Stimulated activated CD4-positive, alpha-beta T cell treated with anti-CD3 and anti-CD28 coated beads, Interleukin-1b, Interleukin-23, amount 100 ng/mL, for 1 hour (primary cell): ENCODE data around the gene KLHL40.
"Not testable (repeated sequence)": the region's sequence is repeated elsewhere in the genome, so short reads cannot be mapped to it uniquely, and the experiment has no call there.

Source experiments
- DNase-seq, 2 donors: peaks; one replicate each; pipeline ENCODE4 v3.0.0-alpha.2; 2020; ENCODE audit warnings: low read depth in 2 of 2

KLHL40 gene

DNA sequence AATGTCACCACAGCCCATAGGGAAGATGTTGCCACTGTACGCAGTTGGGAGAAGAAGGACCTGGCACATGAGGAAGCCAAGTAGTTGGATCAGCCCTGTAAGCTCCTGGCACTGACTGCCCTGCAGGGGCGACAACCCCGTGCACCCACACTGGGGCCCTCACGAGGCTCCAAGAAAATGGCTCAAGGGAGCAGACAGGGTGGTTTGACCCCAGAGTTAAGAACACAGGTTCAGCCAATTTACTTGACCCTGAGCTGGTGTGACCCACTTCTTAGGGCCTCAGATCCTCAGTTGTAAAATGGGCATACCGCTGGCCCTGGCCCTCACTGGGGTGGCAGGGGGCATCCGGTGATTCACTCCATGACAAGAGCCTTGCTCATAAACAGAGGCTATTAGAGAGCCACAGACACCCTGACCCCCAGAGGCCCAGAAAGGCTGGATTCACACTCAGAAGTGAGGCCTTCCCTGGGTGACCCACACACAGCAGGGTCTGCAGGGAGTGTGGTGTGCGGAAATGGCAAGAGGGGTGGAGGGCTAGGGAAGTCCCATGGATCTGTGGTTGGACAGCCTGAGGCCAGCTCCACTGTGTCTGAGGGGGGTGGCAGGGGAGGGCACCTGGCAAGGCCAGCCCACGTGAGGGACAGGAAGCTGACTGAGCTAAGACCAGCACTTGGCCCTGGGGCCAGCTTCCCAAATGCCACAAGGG, 19.0 kb downstream of the KLHL40 start:
- no peak for DNase-seq

DNA sequence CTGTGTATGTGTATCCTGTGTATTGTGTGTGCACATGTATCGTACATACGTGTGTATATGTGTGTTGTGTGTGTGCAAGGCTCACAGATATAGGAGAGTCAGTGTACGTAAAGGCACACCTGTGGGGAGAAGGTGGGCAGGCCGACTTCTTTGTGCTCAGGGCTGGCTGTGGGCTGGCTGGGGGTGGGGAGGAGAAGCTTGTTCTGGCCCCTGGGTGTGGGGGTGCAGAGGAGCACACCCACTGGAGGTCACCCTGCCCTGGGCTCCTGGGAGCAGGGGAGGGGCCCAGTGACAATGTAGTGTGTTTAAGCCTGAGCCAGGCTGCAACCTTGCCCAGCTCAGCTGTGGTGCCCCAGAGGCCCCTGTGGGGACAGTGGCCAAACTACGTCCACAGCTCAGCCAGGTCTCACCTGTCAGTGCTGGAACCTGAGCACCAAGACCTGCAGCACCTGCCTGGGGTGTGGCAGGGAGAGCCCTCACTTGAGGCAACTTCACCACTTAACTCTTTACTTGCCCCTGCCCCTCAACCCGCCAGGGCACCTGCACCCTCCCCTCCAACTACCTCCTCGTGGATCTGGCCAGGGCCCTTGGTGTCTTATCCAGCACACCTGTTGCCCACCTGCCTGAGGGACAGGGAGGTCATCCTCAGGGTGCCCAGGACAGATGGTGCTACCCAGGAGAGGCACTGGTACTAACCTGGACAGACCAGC, 19.9 kb downstream of the KLHL40 start:
- DNase-seq, result no peak

- DNase-seq, result no peak
These were observed 20.7 kb downstream of the KLHL40 start for GRCh38 chr3:42705962-42706585.

- no peak for DNase-seq
These were observed 21.6 kb downstream of the KLHL40 start for GRCh38 chr3:42706721-42707619.

DNA sequence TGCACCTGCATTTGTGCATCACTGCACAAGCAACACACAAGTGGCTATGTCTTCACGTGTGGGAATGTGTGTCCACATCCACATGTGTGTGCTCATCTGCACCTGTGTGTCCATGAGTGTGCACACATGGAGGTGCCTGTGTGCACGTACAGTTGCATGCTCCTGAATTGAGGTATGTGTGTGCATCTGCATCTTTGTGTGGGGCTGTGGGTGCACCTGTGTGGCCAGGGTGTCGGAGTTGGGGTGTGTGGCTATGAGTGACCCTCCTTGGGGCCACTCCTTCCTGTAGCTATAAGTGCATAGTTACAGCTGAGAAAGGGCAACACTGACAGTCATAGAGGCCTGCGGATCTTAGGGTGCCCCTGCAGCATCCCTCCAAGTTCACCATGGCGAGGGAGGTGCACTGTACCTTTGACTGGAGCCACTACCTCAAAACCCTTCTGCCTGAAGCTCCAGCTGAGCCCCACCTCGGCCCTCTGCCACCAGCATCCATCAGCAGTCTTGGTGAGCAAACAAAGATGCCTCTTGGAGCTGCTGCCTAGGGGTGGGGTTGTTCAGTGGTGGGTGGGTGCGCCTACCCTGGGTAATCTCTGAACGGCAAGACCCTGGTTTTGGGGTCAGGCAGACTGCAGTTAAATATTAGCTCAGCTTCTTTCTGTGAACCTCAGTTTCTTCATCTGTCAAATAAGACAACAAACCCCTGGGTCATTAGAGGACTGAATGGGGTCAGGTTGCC, 22.5 kb downstream of the KLHL40 start:
- DNase-seq, result no peak

DNA sequence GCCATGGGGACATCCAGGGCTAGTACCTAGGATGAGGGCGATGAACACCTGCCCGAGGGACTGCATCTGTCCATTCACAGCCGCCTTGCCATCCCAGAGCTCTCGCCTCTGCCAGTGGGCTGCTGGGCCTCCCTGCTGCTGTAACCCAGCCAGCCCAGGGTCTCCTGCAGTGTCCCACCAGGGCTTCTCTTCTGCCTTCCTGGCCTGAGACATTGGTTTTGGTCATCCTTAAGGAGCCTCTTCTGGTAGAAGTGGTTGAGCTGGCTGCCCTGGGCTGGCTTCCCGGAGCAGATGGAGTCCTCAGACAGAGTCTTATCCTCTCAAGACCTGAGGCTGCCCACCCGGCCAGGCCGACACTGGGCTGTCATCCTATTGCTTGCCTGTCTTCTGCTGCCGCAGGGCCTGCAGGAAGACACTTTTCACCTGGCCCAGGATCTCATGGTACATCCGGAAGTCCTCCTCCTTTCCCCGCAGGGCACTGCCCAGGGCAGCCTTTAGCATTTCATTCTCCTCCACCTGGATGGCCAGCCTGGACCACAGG, 23.3 kb downstream of the KLHL40 start:
- no peak for DNase-seq

- no peak for DNase-seq
These were observed 24.3 kb downstream of the KLHL40 start for GRCh38 chr3:42709621-42710020.

DNA sequence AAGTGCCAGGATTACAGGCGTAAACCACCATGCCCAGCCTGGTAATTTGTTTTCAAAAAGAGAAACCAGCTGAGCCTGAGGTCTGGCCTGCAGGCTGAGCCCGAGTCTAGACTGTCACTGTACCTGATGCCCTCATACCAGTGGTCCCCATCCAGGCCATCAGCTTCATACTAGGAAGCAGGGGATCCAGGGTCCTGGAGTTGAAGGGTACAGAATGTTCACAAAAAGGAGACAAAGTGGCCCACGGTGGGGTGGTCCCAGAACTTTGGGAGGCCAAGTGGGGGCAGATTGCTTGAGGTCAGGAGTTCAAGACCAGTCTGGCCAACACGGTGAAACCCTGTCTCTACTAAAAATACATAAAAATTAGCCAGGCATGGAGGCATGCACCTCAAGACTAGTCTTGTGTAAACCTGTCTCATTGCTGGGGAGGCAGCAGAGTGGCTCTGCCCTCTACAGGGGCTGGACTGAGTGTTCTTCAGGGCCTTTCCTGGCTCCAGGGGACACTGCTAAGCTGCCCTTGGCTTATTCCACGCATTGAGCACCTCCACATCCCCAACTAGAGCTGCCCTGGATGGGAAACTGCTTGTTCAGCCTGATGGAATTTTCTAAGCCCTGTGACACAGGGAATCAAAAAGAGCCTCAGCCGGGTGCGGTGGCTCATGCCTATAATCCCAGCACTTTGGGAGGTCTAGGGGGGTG, 25.1 kb downstream of the KLHL40 start:
- no peak for DNase-seq

DNA sequence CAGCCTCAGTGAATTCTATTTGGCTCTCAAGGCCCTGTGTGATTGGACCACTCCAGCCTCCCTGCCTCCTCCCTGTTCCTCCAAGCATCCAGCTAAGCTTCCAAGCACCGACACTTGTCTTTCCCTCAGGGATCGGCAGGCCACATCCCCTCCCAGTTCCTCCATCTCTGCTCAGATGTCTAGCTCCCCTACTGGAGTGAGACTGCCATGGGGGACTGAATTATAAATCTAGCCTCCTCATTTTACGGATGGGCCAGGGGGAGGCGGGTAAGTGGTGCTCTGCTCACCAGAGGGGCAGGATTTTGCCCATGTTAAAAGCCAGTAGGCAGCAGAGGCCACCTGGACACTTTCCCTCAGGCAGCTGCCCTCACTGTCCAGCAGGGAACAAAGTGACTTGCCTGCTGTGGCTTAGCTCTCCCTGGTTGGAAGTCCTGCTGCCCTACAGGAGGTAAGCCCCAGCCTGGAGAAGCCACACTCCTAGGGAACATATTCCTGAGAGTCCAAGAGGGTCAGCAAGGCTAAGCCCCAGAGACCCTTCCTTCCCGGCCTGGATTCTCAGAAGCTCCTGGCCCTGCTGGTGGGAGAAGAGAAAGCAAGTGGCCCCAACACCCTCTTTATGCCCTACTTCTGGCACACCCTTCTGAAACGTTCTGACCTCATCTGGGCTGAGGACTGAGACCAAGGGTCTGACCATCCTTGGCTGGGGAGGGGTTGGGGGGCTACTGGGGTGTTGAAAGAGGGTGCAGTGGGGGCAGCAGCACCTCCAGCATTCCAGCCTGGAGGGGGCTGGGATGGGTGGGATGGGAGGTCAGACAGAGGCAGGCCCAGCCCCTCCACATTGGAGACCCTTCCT, 26.4 kb downstream of the KLHL40 start:
- DNase-seq, result no peak

- no peak for DNase-seq
These were observed 27.0 kb downstream of the KLHL40 start for GRCh38 chr3:42712344-42712648.

DNA sequence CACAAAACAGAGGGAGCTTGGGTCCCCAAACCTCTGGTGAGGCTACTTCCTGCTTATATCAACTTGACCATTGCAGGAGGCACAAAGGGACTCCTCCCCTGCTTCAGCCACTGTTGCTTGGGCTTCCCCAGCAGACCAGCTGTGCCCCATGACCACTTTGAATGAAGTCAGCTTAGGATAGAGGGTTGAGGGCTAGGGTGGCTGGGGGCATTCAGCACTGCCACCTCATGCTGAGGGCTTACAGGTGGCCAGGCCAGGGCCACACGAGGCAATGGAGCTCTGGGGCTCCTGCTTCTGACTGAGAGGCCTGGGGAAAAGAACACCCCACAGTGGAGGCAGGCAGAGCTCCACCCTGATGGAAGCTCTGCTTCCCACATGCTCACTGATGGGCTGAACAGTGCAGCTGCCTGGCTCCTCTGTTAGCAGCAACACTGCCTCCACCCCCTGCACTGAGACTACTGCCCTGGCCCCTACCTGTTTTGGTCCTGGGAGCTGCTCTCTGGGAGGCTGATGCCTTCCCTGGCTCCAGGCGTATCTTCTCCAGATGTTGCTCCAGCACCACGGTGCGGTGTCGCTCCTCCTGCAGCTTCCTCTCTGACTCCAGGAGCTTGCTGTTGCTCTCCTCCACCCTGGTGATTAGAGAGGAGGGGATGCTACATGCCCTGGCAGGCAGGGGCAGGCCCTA, 27.5 kb downstream of the KLHL40 start:
- DNase-seq, result no peak

GRCh38 chr3:42713747-42714146, 28.4 kb downstream of the KLHL40 start:
- DNase-seq, result no peak

- no peak for DNase-seq
These were observed 29.0 kb downstream of the KLHL40 start for GRCh38 chr3:42714171-42714852.

DNA sequence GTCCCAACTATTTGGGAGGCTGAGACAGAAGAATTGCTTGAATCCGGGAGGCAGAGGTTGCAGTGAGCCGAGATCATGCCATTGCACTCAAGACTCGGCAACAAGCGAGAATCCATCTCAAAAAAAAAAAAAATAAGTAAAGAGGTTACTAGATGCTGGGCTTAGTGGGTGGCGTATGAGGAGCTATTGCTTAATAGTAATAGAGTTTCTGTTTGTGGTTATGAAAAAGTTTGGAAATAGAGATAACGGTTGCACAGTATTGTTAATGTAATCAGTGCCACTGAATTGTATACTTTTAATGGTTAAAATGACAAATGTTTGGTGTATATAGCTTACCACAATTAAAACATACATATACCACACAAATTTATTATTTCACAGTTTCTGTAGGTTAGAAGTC, 32.0 kb downstream of the KLHL40 start:
- no peak for DNase-seq

DNA sequence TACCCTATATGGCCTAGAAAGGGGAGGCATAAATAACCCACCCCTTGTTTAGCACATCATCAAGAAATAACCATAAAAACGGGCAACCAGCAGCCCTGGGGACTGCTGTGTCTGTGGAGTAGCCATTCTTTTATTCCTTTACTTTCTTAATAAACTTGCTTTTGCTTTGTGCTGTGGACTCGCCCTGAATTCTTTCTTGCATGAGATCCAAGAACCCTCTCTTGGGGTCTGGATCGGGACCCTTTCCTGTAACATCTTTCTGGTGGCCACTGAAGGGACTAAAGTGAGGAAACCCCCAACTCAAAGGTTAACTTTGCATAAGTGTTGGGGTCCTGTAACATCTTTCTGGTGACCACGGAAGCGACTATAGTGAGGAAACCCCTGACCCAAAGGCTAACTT, 33.0 kb downstream of the KLHL40 start:
- no peak for DNase-seq

DNA sequence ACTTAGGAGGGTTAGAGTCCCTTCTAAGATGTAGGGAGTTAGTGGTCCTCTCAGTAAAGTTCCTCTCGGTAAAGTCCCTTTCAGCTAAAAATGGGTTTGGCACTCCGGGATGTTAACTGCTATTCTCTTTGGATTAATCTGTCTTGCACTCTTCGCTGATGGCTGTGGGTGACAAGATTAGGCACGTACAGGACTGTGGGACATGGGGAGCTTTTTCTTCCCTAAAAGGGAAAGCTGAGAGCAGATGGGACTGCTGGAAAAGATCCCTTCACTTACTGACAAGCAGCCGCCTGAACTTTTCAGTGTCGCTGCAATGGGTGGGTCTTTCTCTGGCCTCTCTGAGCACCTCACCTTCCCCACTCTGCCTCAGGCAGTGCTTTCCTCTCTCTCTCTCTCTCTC, 33.7 kb downstream of the KLHL40 start:
- no peak for DNase-seq

GRCh38 chr3:42720126-42720525, 34.8 kb downstream of the KLHL40 start:
- DNase-seq, result no peak

- no peak for DNase-seq
These were observed 36.4 kb downstream of the KLHL40 start for GRCh38 chr3:42721690-42722089.

- not testable (repeated sequence) for DNase-seq
These were observed 37.1 kb downstream of the KLHL40 start for GRCh38 chr3:42722442-42722841.
